Kidney (tissue), 14 donors: Measurements from ENCODE around the gene GPRASP2. TPM values are rescaled to one million over a fixed set of nuclear protein-coding genes. Genes with fewer than 3 reads are reported as not detected.

Source experiments
- DNase-seq, 5 donors: peaks; one replicate each; pipeline ENCODE4 v3.0.0-alpha.2; 2013 to 2020
- FAIRE-seq: peaks from 2 replicates; lab custom pipeline; 2012; peaks lifted over from hg19 to GRCh38; lab: Jason Lieb, UNC
- H3K27ac ChIP-seq, 2 donors: one replicate each; pipeline ENCODE4 v1.7.0; 2013; ENCODE audit warnings: low read depth in 2 of 2, low read length in 2 of 2, inconsistent platforms in 1 of 2
- H3K27me3 ChIP-seq: one replicate; pipeline ENCODE4 v1.7.1; 2013; ENCODE audit warnings: low read length, inconsistent platforms; ENCODE audit not compliant: control insufficient read depth, insufficient read depth
- H3K36me3 ChIP-seq, 3 donors: one replicate each; pipeline versions ENCODE4 v1.7.0 to v1.7.1; 2013; ENCODE audit warnings: low read length in 3 of 3, control low read depth in 1 of 3, inconsistent platforms in 1 of 3; ENCODE audit not compliant: insufficient read depth in 3 of 3, control insufficient read depth in 2 of 3
- H3K4me1 ChIP-seq, 3 donors: one replicate each; pipeline versions ENCODE4 v1.7.0 to v1.7.1; 2013; ENCODE audit warnings: low read length in 3 of 3, inconsistent platforms in 1 of 3, low read depth in 1 of 3; ENCODE audit not compliant: control insufficient read depth in 2 of 3, insufficient read depth in 2 of 3
- H3K4me3 ChIP-seq, 3 donors: one replicate each; pipeline versions ENCODE4 v1.7.0 to v1.8.1; 2013; ENCODE audit warnings: low read length in 3 of 3, control low read depth in 1 of 3, inconsistent platforms in 1 of 3
- H3K9ac ChIP-seq, 3 donors: one replicate each; pipeline versions ENCODE4 v1.7.0 to v1.7.1; 2013; ENCODE audit warnings: low read length in 3 of 3, control low read depth in 1 of 3, inconsistent platforms in 1 of 3
- H3K9me3 ChIP-seq, 3 donors: one replicate each; pipeline versions ENCODE4 v1.7.0 to v1.7.1; 2013; ENCODE audit warnings: low read length in 3 of 3, control low read depth in 1 of 3, inconsistent platforms in 1 of 3; ENCODE audit not compliant: control insufficient read depth in 2 of 3, insufficient read depth in 1 of 3
- intact Hi-C: fragments of 100-400 bp; cut with DNase I; formaldehyde crosslinking; loops from one replicate; pipeline ENCODE4 v1.11.1; 2022
- polyA plus RNA-seq: library from polyadenylated mRNA; stranded (reverse); fragments of 350-450 nt; fragmentation: Illumina TruSeq; extraction: RNeasy Lipid Tissue Mini Kit (QIAGEN cat#74804); gene quantifications from one replicate; pipeline ENCODE4 v1.2.3, GENCODE V29; 2014; ENCODE audit warnings: low read depth, low replicate concordance; ENCODE audit not compliant: insufficient read depth
- total RNA-seq: library from RNA; stranded (reverse); fragmentation: NEBNext Ultra II Directional; extraction: Animal tissue kit (Norgen Biotek cat#: 25700); gene quantifications from one replicate; pipeline ENCODE4 v1.2.1, GENCODE V29; 2021
- TF ChIP-seq, protein P1 (sequence below): IDR thresholded peaks from 3 replicates; pipeline ENCODE4 v1.5.1; 2012; ENCODE audit warnings: mild to moderate bottlenecking, moderate library complexity, borderline replicate concordance; ENCODE audit not compliant: insufficient read depth; ENCODE audit errors: extremely low read depth
- donor health status: control.
- donor health status: control.
- donor health status: control.
- donor health status: control.
- donor health status: control.
- donor health status: DM: yes; HTN: yes; CAD: no.
- donor health status: Normal renal cell carcinoma (clear cell type).

Gene GPRASP2
- total and polyA plus RNA-seq, 2 donors from 2014 or later, result 11.4 to 12.4 TPM

GRCh38 chrX:102745857-102746584, 33.8 kb downstream of the GPRASP2 start:
- Histone ChIP-seq H3K4me3 (peak overlapping the region; percentile 34 to 68 (median 59)), H3K4me1 (no peaks in the 10 kb centered on the region), H3K9me3 (no peaks in the 10 kb centered on the region), H3K9ac (peak overlapping the region; percentile 24 to 30 (median 26)), H3K27ac (no peak overlapping the region), H3K36me3 (no peaks in the 10 kb centered on the region), H3K27me3 (no peaks in the 10 kb centered on the region)
- intact Hi-C loops, result no loop called here
- FAIRE-seq (no peak), DNase-seq (peak; percentile 63 to 85 (median 75))
- TF ChIP-seq, protein P1, sequence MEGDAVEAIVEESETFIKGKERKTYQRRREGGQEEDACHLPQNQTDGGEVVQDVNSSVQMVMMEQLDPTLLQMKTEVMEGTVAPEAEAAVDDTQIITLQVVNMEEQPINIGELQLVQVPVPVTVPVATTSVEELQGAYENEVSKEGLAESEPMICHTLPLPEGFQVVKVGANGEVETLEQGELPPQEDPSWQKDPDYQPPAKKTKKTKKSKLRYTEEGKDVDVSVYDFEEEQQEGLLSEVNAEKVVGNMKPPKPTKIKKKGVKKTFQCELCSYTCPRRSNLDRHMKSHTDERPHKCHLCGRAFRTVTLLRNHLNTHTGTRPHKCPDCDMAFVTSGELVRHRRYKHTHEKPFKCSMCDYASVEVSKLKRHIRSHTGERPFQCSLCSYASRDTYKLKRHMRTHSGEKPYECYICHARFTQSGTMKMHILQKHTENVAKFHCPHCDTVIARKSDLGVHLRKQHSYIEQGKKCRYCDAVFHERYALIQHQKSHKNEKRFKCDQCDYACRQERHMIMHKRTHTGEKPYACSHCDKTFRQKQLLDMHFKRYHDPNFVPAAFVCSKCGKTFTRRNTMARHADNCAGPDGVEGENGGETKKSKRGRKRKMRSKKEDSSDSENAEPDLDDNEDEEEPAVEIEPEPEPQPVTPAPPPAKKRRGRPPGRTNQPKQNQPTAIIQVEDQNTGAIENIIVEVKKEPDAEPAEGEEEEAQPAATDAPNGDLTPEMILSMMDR, result no peak

DNA sequence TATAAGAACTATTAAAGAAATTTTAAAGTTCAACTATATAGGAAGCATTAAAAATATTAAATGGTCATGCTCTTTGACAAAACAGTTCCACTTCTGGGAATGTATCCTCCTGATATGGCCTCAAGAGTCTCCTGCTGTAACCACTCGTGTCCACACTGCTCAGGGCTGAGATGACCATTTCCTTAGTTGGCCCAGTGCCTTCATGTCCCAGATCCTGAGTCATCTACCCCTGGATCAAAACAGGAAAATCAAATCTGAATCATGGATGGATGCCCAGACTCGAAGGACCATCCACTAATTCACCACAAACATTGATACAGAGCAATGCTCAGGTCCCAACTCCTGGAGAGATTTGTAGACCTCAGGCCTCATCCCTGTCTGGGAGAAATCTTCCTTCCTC, 53.0 kb downstream of the GPRASP2 start:
- Histone ChIP-seq H3K36me3 (no peaks in the 10 kb centered on the region), H3K9me3 (no peaks in the 10 kb centered on the region), H3K4me3 (no peak overlapping the region), H3K4me1 (no peaks in the 10 kb centered on the region), H3K27ac (no peak overlapping the region), H3K9ac (no peak overlapping the region), H3K27me3 (no peaks in the 10 kb centered on the region)
- TF ChIP-seq, protein P1, result no peak
- intact Hi-C loops, result no loop called here
- DNase-seq (no peak), FAIRE-seq (no peak)

GRCh38 chrX:102765809-102766208, 53.6 kb downstream of the GPRASP2 start:
- intact Hi-C loops, result no loop called here
- TF ChIP-seq, protein P1, result no peak
- no peak for DNase-seq

More at GRCh38 chrX:102765809-102766208, 53.6 kb downstream of the GPRASP2 start:
- no peaks in the 10 kb centered on the region for H3K27me3 ChIP-seq
- no peak for FAIRE-seq
- H3K9ac ChIP-seq, result no peak overlapping the region
- no peaks in the 10 kb centered on the region for H3K4me1 ChIP-seq
- no peak overlapping the region for H3K27ac ChIP-seq
- no peaks in the 10 kb centered on the region for H3K9me3 ChIP-seq
- no peak overlapping the region for H3K4me3 ChIP-seq
- H3K36me3 ChIP-seq, result no peaks in the 10 kb centered on the region
